ENCODE results near the gene DST.

DST gene

GRCh38 chr6:56528412-56528841, 114.3 kb downstream of the DST start:
- H2AFZ ChIP-seq (ENCODE audit: low read length), result no peak overlapping the region
- no peak for TF ChIP-seq CTCF (conservative IDR thresholded peaks at IDR 0.05; ENCODE audit: low read length)
- no peak for TF ChIP-seq EZH2phosphoT487 (IDR thresholded peaks at IDR 0.05; ENCODE audit: borderline replicate concordance)
- H3K9me2 ChIP-seq (replicated peaks; ENCODE audit: low read depth, low read length), result no peaks in the 10 kb centered on the region
- no peak overlapping the region for H3K4me3 ChIP-seq (ENCODE audit: low read length, poor library complexity, severe bottlenecking)
- H3K27me3 ChIP-seq (ENCODE audit: insufficient read depth, low read length, poor library complexity, severe bottlenecking), result no peaks in the 10 kb centered on the region
- no peak overlapping the region for H3K4me2 ChIP-seq (ENCODE audit: low read depth, low read length, poor library complexity, severe bottlenecking)
- no peaks in the 10 kb centered on the region for H4K20me1 ChIP-seq (ENCODE audit: insufficient read depth, low read length, poor library complexity, severe bottlenecking)
- H3K9ac ChIP-seq (ENCODE audit: low read depth, low read length, poor library complexity, severe bottlenecking), result no peak overlapping the region
- H3K36me3 ChIP-seq (ENCODE audit: insufficient read depth, low read length), result peaks cover 29% of the 10 kb centered on the region; the same call in 1 of the 2 replicates
- no peaks in the 10 kb centered on the region for H3K79me2 ChIP-seq (ENCODE audit: insufficient read depth, low read length)
- no peaks in the 10 kb centered on the region for H3K9me3 ChIP-seq (ENCODE audit: insufficient read depth, low read depth, low read length)
- no peaks in the 10 kb centered on the region for H3F3A ChIP-seq (ENCODE audit: low read depth)
- no peaks in the 10 kb centered on the region for H3K4me1 ChIP-seq (ENCODE audit: insufficient read depth, low read length, poor library complexity, severe bottlenecking)

GRCh38 chr6:56527934-56528333, 114.8 kb downstream of the DST start:
- Histone ChIP-seq H4K20me1 (ENCODE audit: insufficient read depth, low read length, poor library complexity, severe bottlenecking) (no peaks in the 10 kb centered on the region), H3K9me2 (replicated peaks; ENCODE audit: low read depth, low read length) (no peaks in the 10 kb centered on the region), H2AFZ (ENCODE audit: low read length) (no peak overlapping the region), H3K9ac (ENCODE audit: low read depth, low read length, poor library complexity, severe bottlenecking) (no peak overlapping the region), H3K79me2 (ENCODE audit: insufficient read depth, low read length) (no peaks in the 10 kb centered on the region), H3F3A (ENCODE audit: low read depth) (no peaks in the 10 kb centered on the region), H3K4me1 (ENCODE audit: insufficient read depth, low read length, poor library complexity, severe bottlenecking) (no peaks in the 10 kb centered on the region), H3K4me2 (ENCODE audit: low read depth, low read length, poor library complexity, severe bottlenecking) (no peak overlapping the region), H3K4me3 (ENCODE audit: low read length, poor library complexity, severe bottlenecking) (no peak overlapping the region), H3K9me3 (ENCODE audit: insufficient read depth, low read depth, low read length) (no peaks in the 10 kb centered on the region), H3K27me3 (ENCODE audit: insufficient read depth, low read length, poor library complexity, severe bottlenecking) (no peaks in the 10 kb centered on the region), H3K36me3 (ENCODE audit: insufficient read depth, low read length) (peaks cover 29% of the 10 kb centered on the region; the same call in 1 of the 2 replicates)
- no peak for TF ChIP-seq EZH2phosphoT487 (IDR thresholded peaks at IDR 0.05; ENCODE audit: borderline replicate concordance)
- no peak for TF ChIP-seq CTCF (conservative IDR thresholded peaks at IDR 0.05; ENCODE audit: low read length)

- H3K9me2 ChIP-seq (replicated peaks; ENCODE audit: low read depth, low read length), result no peaks in the 10 kb centered on the region
- no peaks in the 10 kb centered on the region for H3K9me3 ChIP-seq (ENCODE audit: insufficient read depth, low read depth, low read length)
- no peak overlapping the region for H3K4me2 ChIP-seq (ENCODE audit: low read depth, low read length, poor library complexity, severe bottlenecking)
- H3K4me1 ChIP-seq (ENCODE audit: insufficient read depth, low read length, poor library complexity, severe bottlenecking), result peaks cover 4% of the 10 kb centered on the region
- H3K36me3 ChIP-seq (ENCODE audit: insufficient read depth, low read length), result peaks cover 27% of the 10 kb centered on the region; the same call in 1 of the 2 replicates
- no peak overlapping the region for H3K9ac ChIP-seq (ENCODE audit: low read depth, low read length, poor library complexity, severe bottlenecking)
- no peak overlapping the region for H3K4me3 ChIP-seq (ENCODE audit: low read length, poor library complexity, severe bottlenecking)
- no peaks in the 10 kb centered on the region for H3K27me3 ChIP-seq (ENCODE audit: insufficient read depth, low read length, poor library complexity, severe bottlenecking)
- H3K79me2 ChIP-seq (ENCODE audit: insufficient read depth, low read length), result no peaks in the 10 kb centered on the region
- no peak overlapping the region for H2AFZ ChIP-seq (ENCODE audit: low read length)
- no peaks in the 10 kb centered on the region for H3F3A ChIP-seq (ENCODE audit: low read depth)
- H4K20me1 ChIP-seq (ENCODE audit: insufficient read depth, low read length, poor library complexity, severe bottlenecking), result no peaks in the 10 kb centered on the region
- no peak for TF ChIP-seq CTCF (conservative IDR thresholded peaks at IDR 0.05; ENCODE audit: low read length)
- TF ChIP-seq EZH2phosphoT487 (IDR thresholded peaks at IDR 0.05; ENCODE audit: borderline replicate concordance), result no peak
Measured at GRCh38 chr6:56526860-56527544, 115.7 kb downstream of the DST start.

Data from Loucy (cell line).